Stomach (tissue), 4 donors: Measurements from ENCODE around the gene CD96.

Source experiments
- CTCF ChIP-seq, 7 experiments: fragments of 450-650 bp in 4 of 7; fragments of 200-600 bp in 3 of 7; sonication (generic) in 3 of 7; IDR thresholded peaks; one replicate each; pipeline ENCODE4 v1.5.1; 2016 to 2019; ENCODE audit warnings: antibody characterized with exemption in 7 of 7, control low read depth in 2 of 7, mild to moderate bottlenecking in 1 of 7
- EP300 ChIP-seq: sonication (generic); formaldehyde crosslinking; IDR thresholded peaks from one replicate; pipeline ENCODE4 v1.6.1; 2017; ENCODE audit warnings: antibody characterized with exemption

GRCh38 chr3:111496894-111497559 is 45.0 kb upstream of the CD96 start:
- TF ChIP-seq CTCF (IDR thresholded peaks at IDR 0.05) (no peak), EP300 (no peak)
